NCI-H2029 (cell line): ENCODE measurements around the gene AIF1.
A peak's percentile ranks its signal among the peaks of the same experiment; 100 is the strongest.

Experiments used
- DNase-seq: peaks from one replicate; lab custom pipeline; 2025; lab: John Stamatoyannopoulos, UW

Gene AIF1

GRCh38 chr6:31663961-31664789, 49.1 kb downstream of the AIF1 start:
- no peak for DNase-seq

- peak; percentile 94 for DNase-seq
Observed at GRCh38 chr6:31664790-31665500, 49.9 kb downstream of the AIF1 start, which contains the start of gene GPANK1. GPANK1 (minus strand) TSS chr6:31664997; CDS start chr6:31664478, 519 bp downstream.

GRCh38 chr6:31665501-31666336, 50.7 kb downstream of the AIF1 start, which contains the start of gene CSNK2B:
CSNK2B (plus strand) TSS chr6:31666080; CDS start chr6:31666832, 752 bp downstream.
- peak; percentile 99 for DNase-seq

GRCh38 chr6:31666337-31666965, 51.4 kb downstream of the AIF1 start:
- no peak for DNase-seq
